ENCODE results near the gene IMPA2. TPM values are rescaled to one million over a fixed set of nuclear protein-coding genes. Genes with fewer than 3 reads are reported as not detected.

Gene IMPA2
- total RNA-seq, 1 experiment from 2014 or later: 113 TPM

- POLR2A ChIA-PET: no interaction called here
- H3K9me3 Mint-ChIP-seq: no peaks in the 10 kb centered on the region
- TF ChIP-seq ZNF512 (CRISPR knock-in tag; IDR thresholded peaks at IDR 0.05; ENCODE audit: borderline replicate concordance) (no peak), ZBTB43 (CRISPR knock-in tag; IDR thresholded peaks at IDR 0.05) (no peak), GTF2I (CRISPR knock-in tag; conservative IDR thresholded peaks at IDR 0.05) (no peak), ZNF671 (CRISPR knock-in tag; IDR thresholded peaks at IDR 0.05) (no peak), JUN (CRISPR knock-in tag; IDR thresholded peaks at IDR 0.05) (no peak), CTCF (IDR thresholded peaks at IDR 0.05) (no peak), OVOL2 (CRISPR knock-in tag; IDR thresholded peaks at IDR 0.05; ENCODE audit: borderline replicate concordance) (no peak), ERG (CRISPR knock-in tag; IDR thresholded peaks at IDR 0.05) (no peak), JAZF1 (CRISPR knock-in tag; IDR thresholded peaks at IDR 0.05) (no peak), CREM (CRISPR knock-in tag; IDR thresholded peaks at IDR 0.05) (no peak), SOX15 (CRISPR knock-in tag; IDR thresholded peaks at IDR 0.05) (no peak), STAT6 (CRISPR knock-in tag; conservative IDR thresholded peaks at IDR 0.05; ENCODE audit: low read depth) (no peak), TCF7 (CRISPR knock-in tag; IDR thresholded peaks at IDR 0.05; ENCODE audit: low read depth) (no peak), NFE2L1 (CRISPR knock-in tag; IDR thresholded peaks at IDR 0.05) (no peak), SMAD3 (CRISPR knock-in tag; IDR thresholded peaks at IDR 0.05; ENCODE audit: borderline replicate concordance) (no peak)
- H3K27ac Mint-ChIP-seq: no peak overlapping the region
- no peaks in the 10 kb centered on the region for H3K4me1 Mint-ChIP-seq
- CTCF ChIA-PET: no interaction called here
- no peaks in the 10 kb centered on the region for H3K36me3 Mint-ChIP-seq
- ATAC-seq: no peak
- H3K4me3 Mint-ChIP-seq: no peak overlapping the region
- no peak for DNase-seq (ENCODE audit: low spot score)
- no peaks in the 10 kb centered on the region for H3K27me3 Mint-ChIP-seq (ENCODE audit: low read depth)
Measured at GRCh38 chr18:12044591-12044990, 63.3 kb downstream of the IMPA2 start.

- no peak for DNase-seq (ENCODE audit: low spot score)
- Mint-ChIP-seq H3K27ac (no peak overlapping the region), H3K4me1 (no peaks in the 10 kb centered on the region), H3K4me3 (no peak overlapping the region), H3K9me3 (no peaks in the 10 kb centered on the region), H3K36me3 (no peaks in the 10 kb centered on the region), H3K27me3 (ENCODE audit: low read depth) (no peaks in the 10 kb centered on the region; the same call in 1 of the 2 replicates)
- ChIA-PET CTCF (interaction anchor here (0.9 to 1.5 kb wide), 3 partner anchors 11 to 313 kb away, joined by 3 to 4 read pairs (median 3); no protein-coding TSS in a partner anchor), POLR2A (no interaction called here)
- ATAC-seq: peak; percentile 19; the same call in 1 of the 2 replicates
- TF ChIP-seq SOX15 (CRISPR knock-in tag; IDR thresholded peaks at IDR 0.05) (no peak), JAZF1 (CRISPR knock-in tag; IDR thresholded peaks at IDR 0.05) (no peak), CREB1 (CRISPR knock-in tag; IDR thresholded peaks at IDR 0.05) (no peak), ZNF532 (CRISPR knock-in tag; IDR thresholded peaks at IDR 0.05; ENCODE audit: borderline replicate concordance) (no peak), ESRRA (CRISPR knock-in tag; IDR thresholded peaks at IDR 0.05; ENCODE audit: borderline replicate concordance) (no peak), SMAD4 (CRISPR knock-in tag; IDR thresholded peaks at IDR 0.05) (no peak), ZNF138 (CRISPR knock-in tag; conservative IDR thresholded peaks at IDR 0.05) (no peak), RELA (CRISPR knock-in tag; IDR thresholded peaks at IDR 0.05; ENCODE audit: borderline replicate concordance) (no peak)
Measured at GRCh38 chr18:12046046-12046750, 64.9 kb downstream of the IMPA2 start.

Data from WTC11 (cell line).